Liver (tissue), 9 donors: Measurements from ENCODE around the gene PCDHA4. TPM values are rescaled to one million over a fixed set of nuclear protein-coding genes. Genes with fewer than 3 reads are reported as not detected.
A peak's percentile ranks its signal among the peaks of the same experiment; 100 is the strongest.
"Not testable (repeated sequence)": the region's sequence is repeated elsewhere in the genome, so short reads cannot be mapped to it uniquely, and the experiment has no call there.

Experiments
- DNase-seq: peaks from one replicate; pipeline ENCODE4 v3.0.0-alpha.2; 2017; ENCODE audit warnings: low spot score
- H3K27ac ChIP-seq, 2 donors: one replicate each; pipeline ENCODE4 v1.7.0; 2013; ENCODE audit warnings: inconsistent platforms in 2 of 2, low read length in 2 of 2, control low read depth in 1 of 2, low read depth in 1 of 2, mild to moderate bottlenecking in 1 of 2
- H3K27me3 ChIP-seq, 4 donors: one replicate each; pipeline versions ENCODE4 v1.6.1 to v1.7.0; 2013; ENCODE audit warnings: low read length in 3 of 4, inconsistent platforms in 1 of 4, mild to moderate bottlenecking in 1 of 4, moderate library complexity in 1 of 4; ENCODE audit not compliant: control insufficient read depth in 4 of 4, insufficient read depth in 4 of 4
- H3K36me3 ChIP-seq, 4 donors: one replicate each; pipeline versions ENCODE4 v1.6.1 to v1.7.0; 2013; ENCODE audit warnings: low read length in 3 of 4, mild to moderate bottlenecking in 3 of 4, low read depth in 1 of 4, moderate library complexity in 1 of 4; ENCODE audit not compliant: control insufficient read depth in 4 of 4, insufficient read depth in 3 of 4
- H3K4me1 ChIP-seq, 4 donors: one replicate each; pipeline versions ENCODE4 v1.6.1 to v1.7.0; 2013; ENCODE audit warnings: low read length in 3 of 4, mild to moderate bottlenecking in 3 of 4, moderate library complexity in 1 of 4; ENCODE audit not compliant: control insufficient read depth in 4 of 4, insufficient read depth in 4 of 4
- H3K4me3 ChIP-seq, 3 donors: one replicate each; pipeline versions ENCODE4 v1.6.1 to v1.7.0; 2013; ENCODE audit warnings: low read length in 3 of 3, control low read depth in 1 of 3, low read depth in 1 of 3, mild to moderate bottlenecking in 1 of 3
- H3K9ac ChIP-seq, 2 donors: one replicate each; pipeline ENCODE4 v1.7.0; 2013; ENCODE audit warnings: low read length in 2 of 2, mild to moderate bottlenecking in 2 of 2, moderate library complexity in 2 of 2, control low read depth in 1 of 2, low read depth in 1 of 2
- H3K9me3 ChIP-seq, 4 donors: one replicate each; pipeline versions ENCODE4 v1.6.1 to v1.7.0; 2013; ENCODE audit warnings: low read length in 3 of 4; ENCODE audit not compliant: control insufficient read depth in 4 of 4
- ATF3 ChIP-seq: IDR thresholded peaks from 2 replicates; pipeline ENCODE4 v1.6.1; 2016; ENCODE audit warnings: antibody characterized with exemption
- CTCF ChIP-seq: fragments of 150-350 bp; IDR thresholded peaks from 2 replicates; pipeline ENCODE4 v1.5.1; 2017; ENCODE audit warnings: improper control_type of control experiment, low read depth, low read length; ENCODE audit not compliant: missing input control
- HNF4A ChIP-seq, 2 donors: conservative IDR thresholded peaks; 2 replicates each; pipeline ENCODE4 v1.6.1; 2016; ENCODE audit warnings: antibody characterized with exemption in 2 of 2, mild to moderate bottlenecking in 2 of 2
- NR2F2 ChIP-seq: IDR thresholded peaks from 2 replicates; pipeline ENCODE4 v1.6.1; 2016; ENCODE audit warnings: antibody characterized with exemption
- SP1 ChIP-seq: IDR thresholded peaks from 2 replicates; pipeline ENCODE4 v1.6.1; 2018; ENCODE audit warnings: antibody characterized with exemption, mild to moderate bottlenecking
- TAF1 ChIP-seq: conservative IDR thresholded peaks from 2 replicates; pipeline ENCODE4 v1.6.1; 2016; ENCODE audit warnings: antibody characterized with exemption, mild to moderate bottlenecking
- WGBS: extraction: QIAGEN DNeasy Blood & Tissue Kit; methylation state at CpG from one replicate; pipeline ENCODE4 v1.1.7; 2013; 5-methylcytosine and 5-hydroxymethylcytosine counted together
- polyA plus RNA-seq, 2 donors: library from polyadenylated mRNA; stranded (reverse) in 1 of 2; unstranded in 1 of 2; fragments of 200-250 nt in 1 of 2; fragments of >200 nt in 1 of 2; fragmentation: Nextera tagmentation in 1 of 2; extraction: Ambion mirVana in 1 of 2; gene quantifications; one replicate each; pipeline versions ENCODE4 v1.2.1 to v1.2.3, GENCODE V29; 2013 to 2015
- total RNA-seq, 2 donors: library from RNA; depleted of rRNA; stranded (reverse); fragments of >200 nt; gene quantifications; one replicate each; pipeline ENCODE4 v1.2.3, GENCODE V29; 2014
- donor health status: healthy.
- donor health status: healthy.
- donor health status: healthy.
- donor health status: healthy.
- donor health status: healthy.

Gene PCDHA4
- total and polyA plus RNA-seq, 4 donors = 0.01 to 0.09 (median 0.07) TPM

GRCh38 chr5:140842798-140843733, 36.2 kb downstream of the PCDHA4 start:
- no peak overlapping the region for H3K27ac ChIP-seq
- no peak for DNase-seq
- H3K9me3 ChIP-seq = peaks cover 7 to 20% (median 12%) of the 10 kb centered on the region in 4 donors
- no peak overlapping the region for H3K9ac ChIP-seq
- H3K36me3 ChIP-seq = no peaks in the 10 kb centered on the region
- peaks cover 0 to 4% (median under 1%) of the 10 kb centered on the region in 4 donors for H3K27me3 ChIP-seq
- TF ChIP-seq NR2F2 (no peak), CTCF (no peak), HNF4A (conservative IDR thresholded peaks at IDR 0.05) (no peak), ATF3 (no peak), SP1 (no peak), TAF1 (no peak)
- no peaks in the 10 kb centered on the region for H3K4me1 ChIP-seq
- 44% methylated on average over 87 of the region's 87 CpGs for WGBS
- peak overlapping the region in 2 of 3 donors; percentile 4 to 23 for H3K4me3 ChIP-seq

- H3K9me3 ChIP-seq = peaks cover 6 to 20% (median 12%) of the 10 kb centered on the region in 4 donors
- not testable (repeated sequence) for H3K27ac ChIP-seq, H3K9ac ChIP-seq, H3K27me3 ChIP-seq, H3K36me3 ChIP-seq, DNase-seq, H3K4me3 ChIP-seq, H3K4me1 ChIP-seq
- WGBS = 22% methylated on average over 46 of the region's 48 CpGs
Measured at GRCh38 chr5:140848139-140849102, 41.6 kb downstream of the PCDHA4 start, which contains the start of gene PCDHA9. Gene PCDHA9, plus strand, starts transcription at chr5:140848382. Its CDS starts 114 bp downstream, at chr5:140848496.

- H3K4me1 ChIP-seq = not testable (repeated sequence)
- 40% methylated on average over 101 of the region's 101 CpGs for WGBS
Measured at GRCh38 chr5:140849831-140850634, 43.2 kb downstream of the PCDHA4 start.

More at GRCh38 chr5:140849831-140850634, 43.2 kb downstream of the PCDHA4 start:
- H3K27ac ChIP-seq, H3K27me3 ChIP-seq, H3K9ac ChIP-seq, H3K4me3 ChIP-seq, DNase-seq, H3K36me3 ChIP-seq: not testable (repeated sequence)
- peaks cover 6 to 20% (median 11%) of the 10 kb centered on the region in 4 donors for H3K9me3 ChIP-seq
